Mesenchymal stem cell (in vitro differentiated cells and primary cell): ENCODE data around the gene POLR3H.

Experiments used
- DNase-seq: peaks from one replicate; pipeline ENCODE4 v3.0.0-alpha.2; 2013
- H2AFZ ChIP-seq: one replicate; pipeline ENCODE4 v1.6.1; 2013; ENCODE audit warnings: low read depth, mild to moderate bottlenecking, control low read depth, inconsistent platforms, low read length, moderate library complexity
- H2AK5ac ChIP-seq: 2 replicates; pipeline ENCODE4 v1.6.1; 2013; ENCODE audit warnings: low read length, moderate library complexity, mild to moderate bottlenecking, inconsistent platforms; ENCODE audit not compliant: severe bottlenecking
- H2BK120ac ChIP-seq: one replicate; pipeline ENCODE4 v1.6.1; 2013; ENCODE audit warnings: low read depth, mild to moderate bottlenecking, inconsistent platforms, low read length, moderate library complexity
- H2BK12ac ChIP-seq, 2 experiments: one replicate each; pipeline ENCODE4 v1.6.1; 2013; ENCODE audit warnings: inconsistent platforms in 2 of 2, low read length in 2 of 2, mild to moderate bottlenecking in 2 of 2, moderate library complexity in 2 of 2, control low read depth in 1 of 2
- H2BK15ac ChIP-seq: one replicate; pipeline ENCODE4 v1.6.1; 2013; ENCODE audit warnings: mild to moderate bottlenecking, low read depth, inconsistent platforms; ENCODE audit not compliant: poor library complexity, severe bottlenecking
- H2BK5ac ChIP-seq: 2 replicates; pipeline ENCODE4 v1.6.1; 2013; ENCODE audit warnings: low read depth, mild to moderate bottlenecking, low read length, control low read depth, inconsistent platforms; ENCODE audit not compliant: poor library complexity, severe bottlenecking
- H3K14ac ChIP-seq, 2 experiments: one replicate each; pipeline ENCODE4 v1.6.1; 2013; ENCODE audit warnings: inconsistent platforms in 2 of 2, low read length in 2 of 2, control low read depth in 1 of 2, mild to moderate bottlenecking in 1 of 2, moderate library complexity in 1 of 2
- H3K18ac ChIP-seq, 2 experiments: one replicate each; pipeline ENCODE4 v1.6.1; 2013; ENCODE audit warnings: inconsistent platforms in 2 of 2, low read length in 2 of 2, control low read depth in 1 of 2, low read depth in 1 of 2, mild to moderate bottlenecking in 1 of 2
- H3K23ac ChIP-seq, 2 experiments: one replicate each; pipeline ENCODE4 v1.6.1; 2013; ENCODE audit warnings: inconsistent platforms in 2 of 2, low read length in 2 of 2, mild to moderate bottlenecking in 2 of 2, moderate library complexity in 2 of 2, control low read depth in 1 of 2
- H3K27ac ChIP-seq: 2 replicates; pipeline ENCODE4 v1.5.1; 2013; ENCODE audit warnings: mild to moderate bottlenecking, moderate library complexity, low read length, control low read depth, inconsistent platforms; ENCODE audit not compliant: poor library complexity, severe bottlenecking
- H3K27me3 ChIP-seq, 2 experiments: 2 replicates each; pipeline versions ENCODE4 v1.6.1 to v1.7.0; 2013; ENCODE audit warnings: low read length in 2 of 2, mild to moderate bottlenecking in 2 of 2, moderate library complexity in 2 of 2, control low read depth in 1 of 2, inconsistent platforms in 1 of 2; ENCODE audit not compliant: control insufficient read depth in 1 of 2, insufficient read depth in 1 of 2
- H3K36me3 ChIP-seq, 2 experiments: 2 replicates each; pipeline versions ENCODE4 v1.6.1 to v1.7.0; 2013; ENCODE audit warnings: low read length in 2 of 2, control low read depth in 1 of 2, inconsistent platforms in 1 of 2, low read depth in 1 of 2, mild to moderate bottlenecking in 1 of 2; ENCODE audit not compliant: insufficient read depth in 2 of 2, control insufficient read depth in 1 of 2
- H3K4ac ChIP-seq, 2 experiments: one replicate each; pipeline ENCODE4 v1.6.1; 2013; ENCODE audit warnings: inconsistent platforms in 2 of 2, low read length in 2 of 2, mild to moderate bottlenecking in 2 of 2, moderate library complexity in 2 of 2, control low read depth in 1 of 2, low read depth in 1 of 2
- H3K4me1 ChIP-seq: 2 replicates; pipeline ENCODE4 v1.6.1; 2013; ENCODE audit warnings: low read depth, low read length, control low read depth; ENCODE audit not compliant: control insufficient read depth, insufficient read depth
- H3K4me2 ChIP-seq: 2 replicates; pipeline ENCODE4 v1.6.1; 2013; ENCODE audit warnings: low read length, mild to moderate bottlenecking, inconsistent platforms; ENCODE audit not compliant: poor library complexity, severe bottlenecking
- H3K4me3 ChIP-seq, 2 experiments: 2 replicates each; pipeline versions ENCODE4 v1.5.1 to v1.7.0; 2013; ENCODE audit warnings: low read length in 2 of 2, mild to moderate bottlenecking in 2 of 2, control low read depth in 1 of 2, low read depth in 1 of 2; ENCODE audit not compliant: insufficient read depth in 1 of 2
- H3K79me1 ChIP-seq: replicated peaks from 2 replicates; pipeline ENCODE4 v1.6.1; 2013; ENCODE audit warnings: mild to moderate bottlenecking, control low read depth, low read length, inconsistent platforms; ENCODE audit not compliant: poor library complexity, severe bottlenecking
- H3K9ac ChIP-seq: 2 replicates; pipeline ENCODE4 v1.7.0; 2013; ENCODE audit warnings: mild to moderate bottlenecking, low read length, moderate library complexity
- H3K9me3 ChIP-seq: 2 replicates; pipeline ENCODE4 v1.7.0; 2013; ENCODE audit warnings: mild to moderate bottlenecking, low read length; ENCODE audit not compliant: control insufficient read depth
- H4K8ac ChIP-seq: one replicate; pipeline ENCODE4 v1.6.1; 2013; ENCODE audit warnings: inconsistent platforms, mild to moderate bottlenecking, low read length, moderate library complexity
- H4K91ac ChIP-seq: one replicate; pipeline ENCODE4 v1.6.1; 2013; ENCODE audit warnings: mild to moderate bottlenecking, low read length, inconsistent platforms
- WGBS: methylation state at CpG from one replicate; pipeline ENCODE4 v1.1.7; 2013; ENCODE audit warnings: mixed read lengths; 5-methylcytosine and 5-hydroxymethylcytosine counted together

POLR3H gene

GRCh38 chr22:41487037-41487935 lies 57.0 kb downstream of the POLR3H start:
- 97% methylated on average over 7 of the region's 8 CpGs for WGBS
- no peaks in the 10 kb centered on the region for H3K27me3 ChIP-seq

GRCh38 chr22:41485033-41485432 lies 59.2 kb downstream of the POLR3H start:
- Histone ChIP-seq H3K18ac (no peak overlapping the region), H2BK120ac (no peak overlapping the region), H4K8ac (no peak overlapping the region), H3K27me3 (no peaks in the 10 kb centered on the region), H3K36me3 (peaks cover 0 to 4% of the 10 kb centered on the region in 2 experiments), H2AK5ac (no peak overlapping the region), H2BK15ac (no peak overlapping the region), H3K9ac (no peak overlapping the region), H3K4me1 (peaks cover 13% of the 10 kb centered on the region), H3K27ac (no peak overlapping the region), H3K14ac (no peak overlapping the region), H2BK5ac (no peak overlapping the region), H2BK12ac (no peak overlapping the region), H3K79me1 (peaks cover 28% of the 10 kb centered on the region), H3K9me3 (no peaks in the 10 kb centered on the region), H3K4me3 (no peak overlapping the region), H3K4ac (no peak overlapping the region), H3K23ac (no peak overlapping the region), H4K91ac (no peak overlapping the region), H3K4me2 (no peak overlapping the region), H2AFZ (no peak overlapping the region)
- 99% methylated on average over 7 of the region's 7 CpGs for WGBS
- no peak for DNase-seq

More at GRCh38 chr22:41487037-41487935, 57.0 kb downstream of the POLR3H start:
- H3K23ac ChIP-seq = no peak overlapping the region
- no peak overlapping the region for H3K4ac ChIP-seq
- H3K9ac ChIP-seq = no peak overlapping the region
- H2BK5ac ChIP-seq = no peak overlapping the region
- no peak overlapping the region for H2BK120ac ChIP-seq
- H4K8ac ChIP-seq = no peak overlapping the region
- no peak for DNase-seq
- peaks cover 4% of the 10 kb centered on the region for H3K4me1 ChIP-seq
- no peak overlapping the region for H4K91ac ChIP-seq
- no peak overlapping the region for H3K4me3 ChIP-seq
- no peak overlapping the region for H2AFZ ChIP-seq
- H3K9me3 ChIP-seq = no peaks in the 10 kb centered on the region
- no peaks in the 10 kb centered on the region for H3K36me3 ChIP-seq
- no peak overlapping the region for H3K27ac ChIP-seq
- H3K79me1 ChIP-seq = peaks cover 22% of the 10 kb centered on the region
- H3K18ac ChIP-seq = no peak overlapping the region
- no peak overlapping the region for H2BK15ac ChIP-seq
- no peak overlapping the region for H3K14ac ChIP-seq
- no peak overlapping the region for H2AK5ac ChIP-seq
- H2BK12ac ChIP-seq = no peak overlapping the region
- H3K4me2 ChIP-seq = no peak overlapping the region

- DNase-seq = peak; percentile 28
- H2BK15ac ChIP-seq = no peak overlapping the region
- no peak overlapping the region for H2BK12ac ChIP-seq
- H4K91ac ChIP-seq = no peak overlapping the region
- H3K14ac ChIP-seq = no peak overlapping the region
- H3K27me3 ChIP-seq = no peaks in the 10 kb centered on the region
- peaks cover 21% of the 10 kb centered on the region for H3K4me1 ChIP-seq
- H3K18ac ChIP-seq = no peak overlapping the region
- H3K23ac ChIP-seq = no peak overlapping the region
- no peak overlapping the region for H2BK5ac ChIP-seq
- 58% methylated on average over 2 of the region's 2 CpGs for WGBS
- no peak overlapping the region for H2BK120ac ChIP-seq
- H3K9ac ChIP-seq = peak overlapping the region; percentile 59
- no peak overlapping the region for H3K4me2 ChIP-seq
- H2AK5ac ChIP-seq = peak overlapping the region; percentile 2
- H2AFZ ChIP-seq = no peak overlapping the region
- peak overlapping the region in 1 of 2 experiments; percentile 46 for H3K4ac ChIP-seq
- no peak overlapping the region for H4K8ac ChIP-seq
- no peak overlapping the region for H3K4me3 ChIP-seq
- peaks cover 0 to 12% of the 10 kb centered on the region in 2 experiments for H3K36me3 ChIP-seq
- H3K9me3 ChIP-seq = no peaks in the 10 kb centered on the region
- H3K27ac ChIP-seq = no peak overlapping the region
- peaks cover 38% of the 10 kb centered on the region for H3K79me1 ChIP-seq
These were observed 61.8 kb downstream of the POLR3H start for GRCh38 chr22:41482319-41482935.

- no peak overlapping the region for H3K4me2 ChIP-seq
- H2BK5ac ChIP-seq = no peak overlapping the region
- H3K9me3 ChIP-seq = no peaks in the 10 kb centered on the region
- no peak overlapping the region for H2BK120ac ChIP-seq
- H3K27me3 ChIP-seq = no peaks in the 10 kb centered on the region
- H3K18ac ChIP-seq = no peak overlapping the region
- peak overlapping the region in 1 of 2 experiments; percentile 29 for H3K4ac ChIP-seq
- no peak overlapping the region for H2BK15ac ChIP-seq
- H2AK5ac ChIP-seq = no peak overlapping the region
- peaks cover 21% of the 10 kb centered on the region for H3K4me1 ChIP-seq
- no peak overlapping the region for H2BK12ac ChIP-seq
- peaks cover 37% of the 10 kb centered on the region for H3K79me1 ChIP-seq
- H4K91ac ChIP-seq = no peak overlapping the region
- no peak overlapping the region for H3K23ac ChIP-seq
- H4K8ac ChIP-seq = no peak overlapping the region
- H3K36me3 ChIP-seq = peaks cover 0 to 15% of the 10 kb centered on the region in 2 experiments
- H3K27ac ChIP-seq = no peak overlapping the region
- WGBS = 71% methylated on average over 5 of the region's 5 CpGs
- DNase-seq = no peak
- peak overlapping the region; percentile 59 for H3K9ac ChIP-seq
- H2AFZ ChIP-seq = no peak overlapping the region
- peak overlapping the region in 1 of 2 experiments; percentile 66 for H3K14ac ChIP-seq
- H3K4me3 ChIP-seq = no peak overlapping the region
These were observed 62.3 kb downstream of the POLR3H start for GRCh38 chr22:41481925-41482318.
